ENCODE data around the gene HSPB1. TPM values are rescaled to one million over a fixed set of nuclear protein-coding genes. Genes with fewer than 3 reads are reported as not detected.

Gene HSPB1
- total RNA-seq, 1 experiment from 2014 or later: 202 TPM

- ChIA-PET POLR2A (no interaction called here), CTCF (interaction anchor here (0.6 to 4.1 kb wide), 4 partner anchors 11 to 75 kb away, joined by 3 to 90 read pairs (median 8); no protein-coding TSS in a partner anchor)
- peaks cover 6% of the 10 kb centered on the region for H3K27me3 Mint-ChIP-seq (ENCODE audit: low read depth)
- DNase-seq (ENCODE audit: low spot score) (no peak), ATAC-seq (no peak)
- peaks cover 39% of the 10 kb centered on the region for H3K4me1 Mint-ChIP-seq
- TF ChIP-seq ELF4 (CRISPR knock-in tag; IDR thresholded peaks at IDR 0.05; ENCODE audit: low read depth) (no peak), TEAD1 (CRISPR knock-in tag; IDR thresholded peaks at IDR 0.05) (no peak), ZNF219 (CRISPR knock-in tag; IDR thresholded peaks at IDR 0.05; ENCODE audit: borderline replicate concordance) (no peak), SOX15 (CRISPR knock-in tag; IDR thresholded peaks at IDR 0.05) (no peak), ZNF512 (CRISPR knock-in tag; IDR thresholded peaks at IDR 0.05; ENCODE audit: borderline replicate concordance) (no peak), CTCF (IDR thresholded peaks at IDR 0.05) (no peak), E2F1 (CRISPR knock-in tag; IDR thresholded peaks at IDR 0.05) (no peak), ZNF232 (CRISPR knock-in tag; IDR thresholded peaks at IDR 0.05) (no peak), GABPB1 (CRISPR knock-in tag; IDR thresholded peaks at IDR 0.05) (no peak)
- TF ChIP-seq, protein P1, sequence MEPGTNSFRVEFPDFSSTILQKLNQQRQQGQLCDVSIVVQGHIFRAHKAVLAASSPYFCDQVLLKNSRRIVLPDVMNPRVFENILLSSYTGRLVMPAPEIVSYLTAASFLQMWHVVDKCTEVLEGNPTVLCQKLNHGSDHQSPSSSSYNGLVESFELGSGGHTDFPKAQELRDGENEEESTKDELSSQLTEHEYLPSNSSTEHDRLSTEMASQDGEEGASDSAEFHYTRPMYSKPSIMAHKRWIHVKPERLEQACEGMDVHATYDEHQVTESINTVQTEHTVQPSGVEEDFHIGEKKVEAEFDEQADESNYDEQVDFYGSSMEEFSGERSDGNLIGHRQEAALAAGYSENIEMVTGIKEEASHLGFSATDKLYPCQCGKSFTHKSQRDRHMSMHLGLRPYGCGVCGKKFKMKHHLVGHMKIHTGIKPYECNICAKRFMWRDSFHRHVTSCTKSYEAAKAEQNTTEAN (CRISPR knock-in tag; IDR thresholded peaks at IDR 0.05): no peak
- TF ChIP-seq, protein P2, sequence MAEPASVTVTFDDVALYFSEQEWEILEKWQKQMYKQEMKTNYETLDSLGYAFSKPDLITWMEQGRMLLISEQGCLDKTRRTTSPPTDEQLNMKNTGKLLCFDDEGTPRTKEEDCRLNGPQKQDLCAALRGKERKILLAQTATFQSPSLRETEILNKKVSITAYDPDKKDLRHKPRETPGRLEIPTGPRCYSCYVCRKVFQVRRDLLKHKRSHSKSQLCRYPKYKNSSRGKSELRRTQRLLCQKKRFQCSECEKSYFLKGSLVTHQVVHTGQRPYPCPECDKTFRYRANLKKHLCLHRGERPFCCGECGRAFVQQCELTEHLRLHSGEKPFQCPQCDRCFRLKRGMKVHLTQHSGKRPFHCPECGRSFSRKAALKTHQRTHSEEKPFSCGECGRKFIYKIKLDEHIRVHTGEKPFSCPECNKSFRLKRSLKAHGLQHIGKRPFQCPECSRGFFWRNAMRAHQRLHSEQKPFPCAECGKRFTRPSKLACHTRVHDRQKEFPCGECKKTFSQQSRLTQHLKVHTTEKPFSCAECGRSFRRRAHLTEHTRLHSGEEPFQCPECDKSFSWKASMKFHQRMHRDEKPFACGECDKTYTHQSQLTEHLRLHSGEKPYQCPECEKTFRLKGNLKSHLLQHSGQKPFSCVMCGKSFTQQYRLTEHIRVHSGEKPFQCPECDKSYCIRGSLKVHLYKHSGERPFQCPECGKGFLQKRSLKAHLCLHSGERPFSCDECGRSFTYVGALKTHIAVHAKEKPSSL (CRISPR knock-in tag; conservative IDR thresholded peaks at IDR 0.05): no peak
- TF ChIP-seq, protein P3, sequence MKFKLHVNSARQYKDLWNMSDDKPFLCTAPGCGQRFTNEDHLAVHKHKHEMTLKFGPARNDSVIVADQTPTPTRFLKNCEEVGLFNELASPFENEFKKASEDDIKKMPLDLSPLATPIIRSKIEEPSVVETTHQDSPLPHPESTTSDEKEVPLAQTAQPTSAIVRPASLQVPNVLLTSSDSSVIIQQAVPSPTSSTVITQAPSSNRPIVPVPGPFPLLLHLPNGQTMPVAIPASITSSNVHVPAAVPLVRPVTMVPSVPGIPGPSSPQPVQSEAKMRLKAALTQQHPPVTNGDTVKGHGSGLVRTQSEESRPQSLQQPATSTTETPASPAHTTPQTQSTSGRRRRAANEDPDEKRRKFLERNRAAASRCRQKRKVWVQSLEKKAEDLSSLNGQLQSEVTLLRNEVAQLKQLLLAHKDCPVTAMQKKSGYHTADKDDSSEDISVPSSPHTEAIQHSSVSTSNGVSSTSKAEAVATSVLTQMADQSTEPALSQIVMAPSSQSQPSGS (CRISPR knock-in tag; IDR thresholded peaks at IDR 0.05; ENCODE audit: borderline replicate concordance, low read depth): no peak
- TF ChIP-seq, protein P4, sequence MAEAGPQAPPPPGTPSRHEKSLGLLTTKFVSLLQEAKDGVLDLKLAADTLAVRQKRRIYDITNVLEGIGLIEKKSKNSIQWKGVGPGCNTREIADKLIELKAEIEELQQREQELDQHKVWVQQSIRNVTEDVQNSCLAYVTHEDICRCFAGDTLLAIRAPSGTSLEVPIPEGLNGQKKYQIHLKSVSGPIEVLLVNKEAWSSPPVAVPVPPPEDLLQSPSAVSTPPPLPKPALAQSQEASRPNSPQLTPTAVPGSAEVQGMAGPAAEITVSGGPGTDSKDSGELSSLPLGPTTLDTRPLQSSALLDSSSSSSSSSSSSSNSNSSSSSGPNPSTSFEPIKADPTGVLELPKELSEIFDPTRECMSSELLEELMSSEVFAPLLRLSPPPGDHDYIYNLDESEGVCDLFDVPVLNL (CRISPR knock-in tag; IDR thresholded peaks at IDR 0.05; ENCODE audit: borderline replicate concordance, low read depth): no peak
- H3K36me3 Mint-ChIP-seq: no peaks in the 10 kb centered on the region
- H3K4me3 Mint-ChIP-seq: no peak overlapping the region
- H3K9me3 Mint-ChIP-seq: no peaks in the 10 kb centered on the region
- H3K27ac Mint-ChIP-seq: peak overlapping the region; percentile 73
Observed at GRCh38 chr7:76293407-76293901, 9.0 kb upstream of the HSPB1 start.

Measured in WTC11 (cell line).